HEK293T (cell line): ENCODE data around the gene PXDN.

Experiments
- CTCF ChIA-PET: fragments of 350-600 bp; formaldehyde crosslinking; extraction: SDS; loops from one replicate; lab custom pipeline; 2021; ENCODE audit warnings: antibody characterized with exemption, inconsistent platforms; lab: Yijun Ruan, JAX
- POLR2A ChIA-PET: fragments of 350-600 bp; formaldehyde crosslinking; extraction: SDS; loops from one replicate; lab custom pipeline; 2020; ENCODE audit warnings: antibody characterized with exemption, inconsistent platforms; lab: Yijun Ruan, JAX
- DNase-seq: peaks from one replicate; pipeline ENCODE4 v3.0.0; 2012; ENCODE audit warnings: mixed read lengths; ENCODE audit errors: extremely low spot score
- ARNT ChIP-seq: fragments of 450-650 bp; IDR thresholded peaks from 2 replicates; pipeline ENCODE4 v1.6.1; 2017; ENCODE audit warnings: mild to moderate bottlenecking
- BHLHE40 ChIP-seq: fragments of 450-650 bp; IDR thresholded peaks from 2 replicates; pipeline ENCODE4 v1.6.1; 2016; ENCODE audit warnings: mild to moderate bottlenecking, moderate library complexity, borderline replicate concordance
- CTBP1 ChIP-seq: fragments of 450-650 bp; IDR thresholded peaks from 2 replicates; pipeline ENCODE4 v1.6.1; 2016; ENCODE audit warnings: borderline replicate concordance
- ELF4 ChIP-seq: fragments of 450-650 bp; IDR thresholded peaks from 2 replicates; pipeline ENCODE4 v1.6.1; 2017; ENCODE audit warnings: antibody characterized with exemption
- FOXA1 ChIP-seq: fragments of 450-650 bp; IDR thresholded peaks from 2 replicates; pipeline ENCODE4 v1.6.1; 2016; ENCODE audit warnings: mild to moderate bottlenecking
- FOXK2 ChIP-seq: fragments of 450-650 bp; IDR thresholded peaks from 2 replicates; pipeline ENCODE4 v1.6.1; 2016; ENCODE audit warnings: mild to moderate bottlenecking
- FOXM1 ChIP-seq: fragments of 450-650 bp; IDR thresholded peaks from 2 replicates; pipeline ENCODE4 v1.6.1; 2017; ENCODE audit warnings: mild to moderate bottlenecking, borderline replicate concordance
- HDGF ChIP-seq: fragments of 450-650 bp; IDR thresholded peaks from 2 replicates; pipeline ENCODE4 v1.6.1; 2017; ENCODE audit warnings: antibody characterized with exemption, borderline replicate concordance
- L3MBTL2 ChIP-seq: fragments of 450-650 bp; conservative IDR thresholded peaks from 2 replicates; pipeline ENCODE4 v1.6.1; 2016; ENCODE audit warnings: mild to moderate bottlenecking
- LEF1 ChIP-seq: fragments of 450-650 bp; IDR thresholded peaks from 2 replicates; pipeline ENCODE4 v1.6.1; 2017; ENCODE audit warnings: mild to moderate bottlenecking, borderline replicate concordance
- NFRKB ChIP-seq: fragments of 450-650 bp; IDR thresholded peaks from 2 replicates; pipeline ENCODE4 v1.6.1; 2016; ENCODE audit warnings: mild to moderate bottlenecking, moderate library complexity
- PKNOX1 ChIP-seq: fragments of 450-650 bp; IDR thresholded peaks from 2 replicates; pipeline ENCODE4 v1.6.1; 2016
- SP1 ChIP-seq: fragments of 450-650 bp; IDR thresholded peaks from 2 replicates; pipeline ENCODE4 v1.6.1; 2017
- SUZ12 ChIP-seq: fragments of 450-650 bp; IDR thresholded peaks from 2 replicates; pipeline ENCODE4 v1.6.1; 2016; ENCODE audit warnings: mild to moderate bottlenecking
- TARDBP ChIP-seq: fragments of 450-650 bp; IDR thresholded peaks from 2 replicates; pipeline ENCODE4 v1.6.1; 2016
- ZNF384 ChIP-seq: fragments of 450-650 bp; IDR thresholded peaks from 2 replicates; pipeline ENCODE4 v1.6.1; 2016

The PXDN gene

GRCh38 chr2:1631292-1632001, 112.9 kb downstream of the PXDN start:
- CTCF ChIA-PET: no interaction called here
- DNase-seq: no peak
- TF ChIP-seq SP1: no peak
- TF ChIP-seq TARDBP: no peak
- TF ChIP-seq FOXM1: no peak
- TF ChIP-seq L3MBTL2: no peak
- TF ChIP-seq FOXK2: no peak
- POLR2A ChIA-PET: no interaction called here

- no peak for TF ChIP-seq FOXK2
- TF ChIP-seq TARDBP: no peak
- TF ChIP-seq ARNT: no peak
- TF ChIP-seq CTBP1: no peak
- TF ChIP-seq LEF1: no peak
- POLR2A ChIA-PET: no interaction called here
- CTCF ChIA-PET: no interaction called here
- no peak for DNase-seq
Observed at GRCh38 chr2:1628893-1629292, 115.4 kb downstream of the PXDN start.

GRCh38 chr2:1627628-1628381, 116.5 kb downstream of the PXDN start:
- no peak for DNase-seq
- ChIA-PET CTCF (interaction anchor here (1.2 kb wide), 1 partner anchor 12 kb away, joined by 3 read pairs; no protein-coding TSS in a partner anchor), POLR2A (no interaction called here)
- TF ChIP-seq SUZ12 (no peak), FOXK2 (no peak), TARDBP (no peak), ARNT (no peak), BHLHE40 (no peak), SP1 (no peak), FOXM1 (no peak), ZNF384 (no peak)

GRCh38 chr2:1626271-1626681, 118.0 kb downstream of the PXDN start:
- CTCF ChIA-PET: no interaction called here
- POLR2A ChIA-PET: no interaction called here
- TF ChIP-seq TARDBP (no peak), ARNT (no peak)
- DNase-seq: no peak

DNA sequence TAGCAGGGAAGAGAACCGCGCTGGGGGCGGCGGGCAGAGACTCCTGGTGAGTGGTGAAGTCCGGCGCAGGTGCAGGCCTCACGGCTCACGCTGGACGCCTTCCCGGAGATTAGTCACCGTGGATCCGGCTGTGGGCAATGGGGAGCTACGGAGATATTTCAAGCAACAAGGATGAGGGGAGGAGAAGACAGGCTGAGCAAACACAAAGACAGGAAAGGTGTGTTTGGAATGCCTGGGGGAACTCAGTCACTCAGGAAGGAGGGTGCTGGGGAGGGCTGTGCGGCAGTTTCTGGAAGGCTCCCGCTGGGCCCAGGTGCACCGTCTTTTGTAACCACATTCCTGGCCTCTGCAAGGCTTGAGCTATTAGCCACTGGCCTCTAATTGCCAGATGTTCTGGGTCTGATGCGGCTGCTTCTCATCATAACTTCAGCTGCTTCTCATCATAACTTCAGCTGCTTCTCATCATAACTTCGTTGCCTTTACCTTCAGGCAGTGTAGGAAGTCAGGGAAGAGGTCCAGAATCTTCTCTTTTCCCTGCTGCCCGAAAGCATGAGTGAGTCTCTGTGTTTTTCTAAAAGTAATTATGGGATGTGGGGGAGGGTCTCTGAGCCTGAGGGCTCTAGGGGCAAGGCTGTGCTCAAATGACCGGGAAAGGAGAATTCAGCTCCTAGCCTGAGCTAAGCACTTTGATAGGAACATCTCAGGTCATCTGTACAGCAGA, 118.9 kb downstream of the PXDN start:
- CTCF ChIA-PET: interaction anchor here (0.9 kb wide), 1 partner anchor 143 kb away, joined by 3 read pairs; no protein-coding TSS in a partner anchor
- no peak for TF ChIP-seq HDGF
- TF ChIP-seq LEF1: no peak
- no peak for TF ChIP-seq SUZ12
- no peak for TF ChIP-seq ELF4
- TF ChIP-seq ARNT: no peak
- no peak for TF ChIP-seq FOXK2
- no peak for TF ChIP-seq NFRKB
- no peak for TF ChIP-seq CTBP1
- no peak for TF ChIP-seq SP1
- no peak for TF ChIP-seq ZNF384
- TF ChIP-seq PKNOX1: no peak
- TF ChIP-seq FOXM1: no peak
- TF ChIP-seq L3MBTL2: no peak
- no peak for DNase-seq
- POLR2A ChIA-PET: no interaction called here

DNA sequence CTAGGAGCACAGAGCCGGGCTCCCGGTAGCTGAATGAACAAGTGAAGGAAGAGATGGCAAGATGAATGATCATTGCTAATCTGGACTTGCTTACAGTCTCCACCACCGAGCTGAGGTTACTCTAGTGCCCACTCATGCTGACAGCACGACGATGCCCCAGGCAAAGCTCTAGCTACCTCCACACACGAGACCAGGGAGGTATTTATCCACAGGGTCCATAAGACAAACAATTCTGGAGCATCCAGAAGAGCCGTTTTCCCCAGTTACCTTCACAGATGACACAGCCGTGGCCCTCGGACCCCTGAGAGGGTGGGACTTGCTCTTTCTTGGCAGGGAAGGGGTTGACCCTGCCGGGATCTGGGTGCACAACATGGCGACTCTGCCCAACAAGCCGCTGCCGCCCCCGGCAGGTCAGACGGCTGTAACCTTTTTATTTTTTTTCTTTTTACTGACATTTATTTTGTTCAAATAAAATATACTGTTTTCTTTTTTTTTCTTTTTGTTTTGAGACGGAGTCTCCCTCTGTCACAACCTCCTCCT, 120.3 kb downstream of the PXDN start:
- POLR2A ChIA-PET: no interaction called here
- TF ChIP-seq TARDBP (no peak), ZNF384 (no peak), ARNT (no peak), SUZ12 (no peak), FOXA1 (no peak), PKNOX1 (no peak), BHLHE40 (no peak), SP1 (no peak), CTBP1 (no peak), L3MBTL2 (no peak)
- DNase-seq: no peak
- CTCF ChIA-PET: no interaction called here
